ENCODE results near the gene CRY2. TPM values are rescaled to one million over a fixed set of nuclear protein-coding genes. Genes with fewer than 3 reads are reported as not detected.

The CRY2 gene
- total and polyA plus RNA-seq, 2 of the 13 experiments (the other 11 are each of a cell fraction or from before 2014, with no cell fraction given), result 10.1 to 12.2 TPM

DNA sequence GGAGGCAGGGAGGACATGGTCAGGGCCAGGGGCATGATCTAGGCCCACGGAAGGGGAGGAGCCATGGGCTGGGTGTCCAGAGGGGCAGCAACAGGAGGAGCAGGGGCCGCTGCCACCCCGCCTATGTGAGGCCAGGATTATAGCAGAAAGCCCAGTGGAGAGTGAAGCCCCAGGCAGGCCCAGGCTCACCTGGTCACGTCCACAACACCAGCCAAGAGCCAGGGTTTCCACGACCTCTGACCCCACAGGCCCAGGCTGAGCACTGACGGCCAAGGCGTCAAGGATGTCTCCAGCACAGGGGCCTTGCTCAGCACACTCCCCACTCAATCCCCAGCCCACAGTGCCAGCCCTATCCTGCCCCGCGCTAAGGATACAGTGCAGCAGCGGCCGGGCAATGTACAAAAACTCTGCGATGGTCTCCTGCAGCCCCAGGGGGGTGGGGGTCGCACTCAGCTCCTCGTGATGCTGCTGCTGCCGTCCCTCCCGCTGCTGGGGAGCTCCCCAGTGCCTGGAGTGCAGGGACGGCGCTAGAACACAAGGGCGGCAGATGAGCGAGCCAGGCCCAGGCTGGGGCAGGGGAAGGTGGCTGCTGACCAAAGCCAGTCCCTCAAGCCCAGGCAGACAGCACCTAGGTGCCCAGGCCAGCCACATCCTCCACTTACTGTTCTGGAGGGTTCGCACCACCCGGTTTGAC, 66.8 kb downstream of the CRY2 start:
- BruUV-seq (replicated peaks), result no TSS peak
- in situ Hi-C loops (cut with HindIII; ENCODE audit: extremely low pct_ligation_motif_present, low pct_unique_long_range_greater_than_20kb) (no loop called here), intact Hi-C loops (cut with micrococcal nuclease; ENCODE audit: unreplicated experiment) (no loop called here)
- Histone ChIP-seq H4K20me1 (ENCODE audit: insufficient read depth, low read length) (no peaks in the 10 kb centered on the region), H3K79me2 (ENCODE audit: insufficient read depth, low read length) (peaks cover 12% of the 10 kb centered on the region), H3K27ac (ENCODE audit: extremely low read length, insufficient read depth, low read length) (no peak overlapping the region), H3K4me1 (ENCODE audit: insufficient read depth, low read length) (peaks cover 14% of the 10 kb centered on the region), H3K9me3 (ENCODE audit: low read length) (no peaks in the 10 kb centered on the region), H3K4me3 (replicated peaks in 1 of 3; ENCODE audit: insufficient read depth in 1 of 3, low read depth in 2 of 3, low read length in 3 of 3) (no peak overlapping the region), H3K4me2 (ENCODE audit: low read depth, low read length) (no peak overlapping the region), H2AFZ (ENCODE audit: low read length) (no peak overlapping the region), H3K36me3 (replicated peaks in 1 of 2; ENCODE audit: control insufficient read depth in 1 of 2, insufficient read depth in 2 of 2, low read length in 2 of 2) (peaks cover 11 to 23% of the 10 kb centered on the region in 2 experiments; a peak in 3 of 5 replicates), H3K9ac (ENCODE audit: insufficient read depth, low read depth, low read length) (no peak overlapping the region), H3K27me3 (ENCODE audit: control insufficient read depth in 1 of 2, insufficient read depth in 2 of 2, low read length in 2 of 2) (no peaks in the 10 kb centered on the region; a peak in 1 of 5 replicates)
- 92% methylated on average over 14 of the region's 22 CpGs for WGBS (ENCODE audit: low lambda C conversion rate)
- DNase-seq (ENCODE audit: low spot score) (no peak), ATAC-seq (no peak), FAIRE-seq (no peak)
- ChIA-PET CTCF (ENCODE audit: low intra/inter-chr PET ratio, low total read pairs) (no interaction called here), POLR2A (interaction anchor here (1.0 kb wide), 1 partner anchor 8 kb away, joined by 3 read pairs; no protein-coding TSS in a partner anchor)
- TF ChIP-seq, protein P1, sequence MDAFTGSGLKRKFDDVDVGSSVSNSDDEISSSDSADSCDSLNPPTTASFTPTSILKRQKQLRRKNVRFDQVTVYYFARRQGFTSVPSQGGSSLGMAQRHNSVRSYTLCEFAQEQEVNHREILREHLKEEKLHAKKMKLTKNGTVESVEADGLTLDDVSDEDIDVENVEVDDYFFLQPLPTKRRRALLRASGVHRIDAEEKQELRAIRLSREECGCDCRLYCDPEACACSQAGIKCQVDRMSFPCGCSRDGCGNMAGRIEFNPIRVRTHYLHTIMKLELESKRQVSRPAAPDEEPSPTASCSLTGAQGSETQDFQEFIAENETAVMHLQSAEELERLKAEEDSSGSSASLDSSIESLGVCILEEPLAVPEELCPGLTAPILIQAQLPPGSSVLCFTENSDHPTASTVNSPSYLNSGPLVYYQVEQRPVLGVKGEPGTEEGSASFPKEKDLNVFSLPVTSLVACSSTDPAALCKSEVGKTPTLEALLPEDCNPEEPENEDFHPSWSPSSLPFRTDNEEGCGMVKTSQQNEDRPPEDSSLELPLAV (CRISPR knock-in tag; conservative IDR thresholded peaks at IDR 0.05; ENCODE audit: low read depth), result no peak
- peak; percentile 56 for TF ChIP-seq AGO2 (optimal IDR thresholded peaks at IDR 0.05; ENCODE audit: low read depth, low read length)

DNA sequence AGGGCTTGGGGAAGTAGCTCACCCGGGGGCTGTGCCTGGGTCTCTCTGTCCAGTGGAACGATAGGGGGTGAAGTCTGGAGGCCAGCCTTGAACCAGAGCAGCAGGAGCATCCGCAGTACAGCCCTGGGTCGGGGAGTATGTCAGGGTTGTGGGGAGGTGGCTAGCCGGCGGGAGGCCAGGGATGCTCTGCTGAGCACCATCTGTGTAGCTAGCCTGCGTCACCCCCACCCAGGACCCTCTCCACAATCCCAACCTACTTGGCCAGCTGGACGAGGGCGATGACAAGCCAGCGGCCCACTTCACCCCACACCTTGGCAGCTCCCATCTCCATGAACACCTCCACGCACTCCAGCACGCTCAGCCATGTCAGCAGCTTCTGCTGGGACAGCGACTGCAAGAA, 68.2 kb downstream of the CRY2 start:
- Histone ChIP-seq H3K9me3 (ENCODE audit: low read length) (no peaks in the 10 kb centered on the region), H3K4me2 (ENCODE audit: low read depth, low read length) (no peak overlapping the region), H3K79me2 (ENCODE audit: insufficient read depth, low read length) (peaks cover 12% of the 10 kb centered on the region), H3K4me3 (replicated peaks in 1 of 3; ENCODE audit: insufficient read depth in 1 of 3, low read depth in 2 of 3, low read length in 3 of 3) (no peak overlapping the region), H3K9ac (ENCODE audit: insufficient read depth, low read depth, low read length) (no peak overlapping the region), H3K27ac (ENCODE audit: extremely low read length, insufficient read depth, low read length) (no peak overlapping the region), H2AFZ (ENCODE audit: low read length) (no peak overlapping the region), H3K4me1 (ENCODE audit: insufficient read depth, low read length) (peaks cover 27% of the 10 kb centered on the region), H3K36me3 (replicated peaks in 1 of 2; ENCODE audit: control insufficient read depth in 1 of 2, insufficient read depth in 2 of 2, low read length in 2 of 2) (peaks cover 11 to 23% of the 10 kb centered on the region in 2 experiments; a peak in 3 of 5 replicates), H4K20me1 (ENCODE audit: insufficient read depth, low read length) (no peaks in the 10 kb centered on the region), H3K27me3 (ENCODE audit: control insufficient read depth in 1 of 2, insufficient read depth in 2 of 2, low read length in 2 of 2) (no peaks in the 10 kb centered on the region; a peak in 1 of 5 replicates)
- FAIRE-seq (no peak), DNase-seq (ENCODE audit: low spot score) (no peak), ATAC-seq (no peak)
- ChIA-PET CTCF (ENCODE audit: low intra/inter-chr PET ratio, low total read pairs) (no interaction called here), POLR2A (no interaction called here)
- in situ Hi-C loops (cut with HindIII; ENCODE audit: extremely low pct_ligation_motif_present, low pct_unique_long_range_greater_than_20kb) (no loop called here), intact Hi-C loops (cut with micrococcal nuclease; ENCODE audit: unreplicated experiment) (no loop called here)
- 82% methylated on average over 2 of the region's 13 CpGs for WGBS (ENCODE audit: low lambda C conversion rate)
- no TSS peak for BruUV-seq (replicated peaks)
- TF ChIP-seq PITX1 (CRISPR knock-in tag; IDR thresholded peaks at IDR 0.05) (no peak), NFE2 (CRISPR knock-in tag; IDR thresholded peaks at IDR 0.05) (no peak), ZNF136 (CRISPR knock-in tag; IDR thresholded peaks at IDR 0.05; ENCODE audit: low read depth) (no peak)
- TF ChIP-seq, protein P2, sequence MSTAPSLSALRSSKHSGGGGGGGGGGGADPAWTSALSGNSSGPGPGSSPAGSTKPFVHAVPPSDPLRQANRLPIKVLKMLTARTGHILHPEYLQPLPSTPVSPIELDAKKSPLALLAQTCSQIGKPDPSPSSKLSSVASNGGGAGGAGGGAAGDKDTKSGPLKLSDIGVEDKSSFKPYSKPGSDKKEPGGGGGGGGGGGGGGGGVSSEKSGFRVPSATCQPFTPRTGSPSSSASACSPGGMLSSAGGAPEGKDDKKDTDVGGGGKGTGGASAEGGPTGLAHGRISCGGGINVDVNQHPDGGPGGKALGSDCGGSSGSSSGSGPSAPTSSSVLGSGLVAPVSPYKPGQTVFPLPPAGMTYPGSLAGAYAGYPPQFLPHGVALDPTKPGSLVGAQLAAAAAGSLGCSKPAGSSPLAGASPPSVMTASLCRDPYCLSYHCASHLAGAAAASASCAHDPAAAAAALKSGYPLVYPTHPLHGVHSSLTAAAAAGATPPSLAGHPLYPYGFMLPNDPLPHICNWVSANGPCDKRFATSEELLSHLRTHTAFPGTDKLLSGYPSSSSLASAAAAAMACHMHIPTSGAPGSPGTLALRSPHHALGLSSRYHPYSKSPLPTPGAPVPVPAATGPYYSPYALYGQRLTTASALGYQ (CRISPR knock-in tag; IDR thresholded peaks at IDR 0.05), result no peak
- TF ChIP-seq, protein P3, sequence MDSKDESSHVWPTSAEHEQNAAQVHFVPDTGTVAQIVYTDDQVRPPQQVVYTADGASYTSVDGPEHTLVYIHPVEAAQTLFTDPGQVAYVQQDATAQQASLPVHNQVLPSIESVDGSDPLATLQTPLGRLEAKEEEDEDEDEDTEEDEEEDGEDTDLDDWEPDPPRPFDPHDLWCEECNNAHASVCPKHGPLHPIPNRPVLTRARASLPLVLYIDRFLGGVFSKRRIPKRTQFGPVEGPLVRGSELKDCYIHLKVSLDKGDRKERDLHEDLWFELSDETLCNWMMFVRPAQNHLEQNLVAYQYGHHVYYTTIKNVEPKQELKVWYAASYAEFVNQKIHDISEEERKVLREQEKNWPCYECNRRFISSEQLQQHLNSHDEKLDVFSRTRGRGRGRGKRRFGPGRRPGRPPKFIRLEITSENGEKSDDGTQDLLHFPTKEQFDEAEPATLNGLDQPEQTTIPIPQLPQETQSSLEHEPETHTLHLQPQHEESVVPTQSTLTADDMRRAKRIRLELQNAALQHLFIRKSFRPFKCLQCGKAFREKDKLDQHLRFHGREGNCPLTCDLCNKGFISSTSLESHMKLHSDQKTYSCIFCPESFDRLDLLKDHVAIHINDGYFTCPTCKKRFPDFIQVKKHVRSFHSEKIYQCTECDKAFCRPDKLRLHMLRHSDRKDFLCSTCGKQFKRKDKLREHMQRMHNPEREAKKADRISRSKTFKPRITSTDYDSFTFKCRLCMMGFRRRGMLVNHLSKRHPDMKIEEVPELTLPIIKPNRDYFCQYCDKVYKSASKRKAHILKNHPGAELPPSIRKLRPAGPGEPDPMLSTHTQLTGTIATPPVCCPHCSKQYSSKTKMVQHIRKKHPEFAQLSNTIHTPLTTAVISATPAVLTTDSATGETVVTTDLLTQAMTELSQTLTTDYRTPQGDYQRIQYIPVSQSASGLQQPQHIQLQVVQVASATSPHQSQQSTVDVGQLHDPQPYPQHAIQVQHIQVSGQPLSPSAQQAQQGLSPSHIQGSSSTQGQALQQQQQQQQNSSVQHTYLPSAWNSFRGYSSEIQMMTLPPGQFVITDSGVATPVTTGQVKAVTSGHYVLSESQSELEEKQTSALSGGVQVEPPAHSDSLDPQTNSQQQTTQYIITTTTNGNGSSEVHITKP (CRISPR knock-in tag; IDR thresholded peaks at IDR 0.05; ENCODE audit: low read depth), result no peak

Measured in HepG2 (cell line).